ENCODE data around the gene DEPDC7.

DNA sequence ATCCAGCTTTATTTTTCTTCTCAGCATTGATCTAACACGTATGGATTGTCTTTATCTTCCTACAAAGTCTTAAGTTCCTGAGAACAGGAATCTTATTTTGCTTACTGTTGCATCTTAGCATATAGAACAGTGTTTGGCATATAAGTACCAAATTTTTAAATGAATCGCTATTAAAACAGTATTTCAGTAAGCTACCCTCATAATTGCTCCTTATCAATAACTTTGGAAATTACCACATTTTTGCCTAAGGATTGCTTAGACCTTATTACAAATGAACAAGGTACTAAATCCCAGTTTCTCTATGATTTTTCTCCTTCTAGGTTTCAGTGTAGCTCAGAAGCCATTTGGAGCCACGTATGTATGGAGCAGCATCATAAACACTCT, 9.7 kb downstream of the DEPDC7 start:
- TF ChIP-seq, protein P1, sequence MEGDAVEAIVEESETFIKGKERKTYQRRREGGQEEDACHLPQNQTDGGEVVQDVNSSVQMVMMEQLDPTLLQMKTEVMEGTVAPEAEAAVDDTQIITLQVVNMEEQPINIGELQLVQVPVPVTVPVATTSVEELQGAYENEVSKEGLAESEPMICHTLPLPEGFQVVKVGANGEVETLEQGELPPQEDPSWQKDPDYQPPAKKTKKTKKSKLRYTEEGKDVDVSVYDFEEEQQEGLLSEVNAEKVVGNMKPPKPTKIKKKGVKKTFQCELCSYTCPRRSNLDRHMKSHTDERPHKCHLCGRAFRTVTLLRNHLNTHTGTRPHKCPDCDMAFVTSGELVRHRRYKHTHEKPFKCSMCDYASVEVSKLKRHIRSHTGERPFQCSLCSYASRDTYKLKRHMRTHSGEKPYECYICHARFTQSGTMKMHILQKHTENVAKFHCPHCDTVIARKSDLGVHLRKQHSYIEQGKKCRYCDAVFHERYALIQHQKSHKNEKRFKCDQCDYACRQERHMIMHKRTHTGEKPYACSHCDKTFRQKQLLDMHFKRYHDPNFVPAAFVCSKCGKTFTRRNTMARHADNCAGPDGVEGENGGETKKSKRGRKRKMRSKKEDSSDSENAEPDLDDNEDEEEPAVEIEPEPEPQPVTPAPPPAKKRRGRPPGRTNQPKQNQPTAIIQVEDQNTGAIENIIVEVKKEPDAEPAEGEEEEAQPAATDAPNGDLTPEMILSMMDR (tag by site-specific recombination; IDR thresholded peaks at IDR 0.05), result no peak
- no peak for TF ChIP-seq HOXA7 (CRISPR knock-in tag; IDR thresholded peaks at IDR 0.05; ENCODE audit: borderline replicate concordance)
